GM18873 (cell line): ENCODE data around the gene FERMT2.

Experiments used
- ATAC-seq: cut with Tn5 transposase; IDR thresholded peaks from one replicate; pipeline ENCODE4 v1.9.1; 2021; ENCODE audit warnings: mild to moderate bottlenecking, moderate library complexity, moderate number of reproducible peaks; ENCODE audit not compliant: unreplicated experiment, low FRiP score

Gene FERMT2

DNA sequence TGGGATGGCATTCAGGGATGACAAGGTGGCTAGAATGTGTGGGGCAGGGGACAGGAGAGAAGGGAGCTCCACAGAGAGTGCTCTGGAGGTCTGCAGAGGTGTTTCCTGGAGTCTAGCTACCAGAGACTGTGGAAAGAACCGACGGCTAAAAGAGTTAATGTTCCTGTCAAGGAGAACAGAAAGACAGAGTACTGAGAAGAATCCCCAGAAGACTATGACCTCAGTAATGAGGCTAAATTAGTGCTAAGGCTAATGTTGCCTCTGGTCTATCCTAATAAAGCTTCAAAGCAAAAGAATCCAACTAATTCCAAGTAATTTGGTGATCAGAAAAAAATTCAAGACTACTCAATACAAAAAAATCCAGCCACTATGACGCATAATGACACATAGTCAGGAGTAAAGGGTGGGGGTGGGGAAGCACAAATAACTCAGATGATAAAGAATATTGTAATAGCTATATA, 44.7 kb downstream of the FERMT2 start:
- ATAC-seq, result no peak

DNA sequence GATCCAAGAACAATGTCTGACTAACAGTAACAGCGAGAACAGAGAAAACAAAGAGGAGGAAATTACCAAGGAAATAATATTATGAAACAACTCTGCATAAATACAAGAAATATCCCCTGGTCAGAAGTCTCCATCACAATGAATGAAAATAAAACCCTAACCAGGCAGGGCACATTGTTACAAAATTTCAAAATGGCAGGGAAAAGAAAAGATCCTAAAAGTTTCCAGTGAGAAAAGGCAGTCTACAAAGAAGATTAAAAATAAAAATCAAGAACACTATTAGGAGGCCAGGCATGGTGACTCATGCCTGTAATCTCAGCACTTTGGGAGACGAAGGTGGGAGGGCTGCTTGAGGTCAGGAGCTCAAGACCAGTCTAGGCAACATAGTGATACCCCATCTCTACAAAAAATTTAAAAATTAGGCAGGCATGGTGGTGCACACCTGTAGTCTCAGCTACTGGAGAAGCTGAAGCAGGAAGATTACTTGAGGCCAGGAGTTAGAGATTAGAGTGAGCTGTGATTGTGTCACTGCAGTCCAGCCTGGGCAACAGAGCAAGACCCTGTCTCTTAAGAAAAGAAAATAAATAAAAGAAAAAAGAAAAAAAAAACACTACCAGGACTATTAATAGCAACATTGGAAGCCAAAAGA, 47.8 kb downstream of the FERMT2 start:
- ATAC-seq, result no peak

DNA sequence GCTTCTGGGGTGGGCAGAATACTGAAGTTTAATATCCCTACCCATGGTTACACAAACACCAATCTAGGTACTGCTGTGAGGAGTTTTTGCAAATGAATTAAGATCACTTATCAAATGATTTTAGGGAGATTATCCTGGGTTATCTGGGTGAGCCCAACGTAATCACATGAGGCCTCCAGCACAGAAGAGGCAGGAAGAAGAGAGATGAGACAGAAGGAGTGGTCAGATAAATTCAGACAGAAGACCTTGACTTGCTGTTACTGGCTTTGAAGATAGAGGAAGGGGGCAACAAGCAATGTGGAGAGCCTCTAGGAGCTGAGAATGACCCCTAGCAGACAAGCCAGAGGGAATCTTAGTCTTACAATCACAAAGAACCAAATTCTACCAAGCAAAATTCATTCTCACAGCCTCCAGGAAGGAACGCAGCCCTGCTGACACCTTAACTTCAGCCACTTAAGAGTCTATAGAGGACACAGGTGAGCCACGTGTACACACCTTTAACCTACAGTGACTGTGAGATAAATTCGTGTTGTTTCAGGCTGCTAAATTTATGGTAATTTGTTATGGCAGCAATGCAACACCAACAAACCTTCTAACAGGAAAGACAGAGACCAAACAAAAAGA, 49.4 kb downstream of the FERMT2 start:
- ATAC-seq, result no peak

DNA sequence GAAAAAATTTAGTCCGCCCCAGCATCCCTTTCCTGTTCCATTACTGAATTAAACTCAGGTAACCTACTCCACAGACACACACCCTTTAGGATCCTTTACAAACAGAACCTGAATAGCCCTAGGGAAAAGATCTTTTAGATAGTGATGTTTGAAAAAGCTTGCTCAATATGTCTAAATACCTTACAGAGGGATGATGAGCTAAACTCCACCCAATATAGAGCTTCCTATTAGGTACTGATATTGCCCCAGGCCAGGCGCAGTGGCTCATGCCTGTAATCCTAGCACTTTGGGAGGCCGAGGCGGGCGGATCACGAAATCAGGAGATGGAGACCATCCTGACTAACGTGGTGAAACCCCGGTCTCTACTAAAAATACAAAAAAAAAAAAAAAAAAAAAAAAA, 50.1 kb downstream of the FERMT2 start:
- no peak for ATAC-seq

DNA sequence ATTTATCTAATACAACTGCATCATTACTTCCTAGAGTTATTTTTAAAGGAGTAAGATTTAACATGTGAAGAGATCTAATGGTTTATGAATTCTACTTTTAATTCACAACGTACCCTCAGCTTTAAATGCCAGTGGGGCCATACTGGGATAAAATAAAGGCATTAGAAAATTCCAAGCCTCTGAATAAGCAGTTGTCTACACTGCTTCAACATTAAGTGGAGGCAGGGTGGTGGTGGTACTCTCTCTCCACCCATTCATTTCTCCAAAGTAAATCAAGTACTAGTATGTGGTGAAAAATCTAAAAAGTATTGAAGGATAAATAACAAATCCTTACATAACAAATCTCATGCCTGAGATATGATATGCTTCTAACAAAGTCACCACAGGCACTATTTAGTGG, 52.4 kb downstream of the FERMT2 start:
- no peak for ATAC-seq

DNA sequence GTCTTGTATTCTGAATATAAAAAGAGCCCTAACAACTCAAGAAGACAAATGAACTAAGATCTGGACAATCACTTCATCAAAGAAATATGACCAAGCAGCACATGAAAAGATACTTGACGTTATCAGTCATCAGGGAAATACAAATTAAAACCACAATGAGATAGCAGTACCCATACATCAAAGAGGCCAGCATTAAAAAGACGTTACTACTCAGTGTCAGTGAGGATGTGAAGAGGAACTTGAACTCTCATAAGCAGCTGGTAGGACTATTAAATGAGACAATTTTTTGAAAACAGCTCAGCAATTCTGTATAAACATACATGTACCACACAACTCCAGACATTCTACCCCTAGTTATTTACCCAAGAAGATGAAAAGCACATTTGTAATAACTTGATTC, 55.9 kb downstream of the FERMT2 start:
- ATAC-seq, result no peak

DNA sequence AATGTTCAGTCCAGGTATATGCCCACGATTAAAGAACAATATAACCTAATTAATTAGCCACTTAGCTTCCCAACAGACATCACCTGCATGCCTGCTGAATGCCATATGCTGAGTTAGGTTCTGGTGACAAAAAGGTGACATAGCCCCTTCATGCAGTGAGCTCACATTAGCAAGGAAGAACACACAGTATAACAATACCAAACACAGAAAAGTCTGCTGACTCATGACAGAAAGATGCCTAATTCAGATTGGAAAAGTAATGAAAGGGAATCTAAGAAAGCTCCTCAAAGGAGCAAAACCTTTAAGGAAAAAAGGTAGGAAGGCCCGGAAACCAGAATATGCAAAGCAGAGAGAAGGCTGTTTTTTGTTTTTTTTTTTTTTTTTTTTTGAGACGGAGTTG, 59.0 kb downstream of the FERMT2 start:
- ATAC-seq, result no peak

DNA sequence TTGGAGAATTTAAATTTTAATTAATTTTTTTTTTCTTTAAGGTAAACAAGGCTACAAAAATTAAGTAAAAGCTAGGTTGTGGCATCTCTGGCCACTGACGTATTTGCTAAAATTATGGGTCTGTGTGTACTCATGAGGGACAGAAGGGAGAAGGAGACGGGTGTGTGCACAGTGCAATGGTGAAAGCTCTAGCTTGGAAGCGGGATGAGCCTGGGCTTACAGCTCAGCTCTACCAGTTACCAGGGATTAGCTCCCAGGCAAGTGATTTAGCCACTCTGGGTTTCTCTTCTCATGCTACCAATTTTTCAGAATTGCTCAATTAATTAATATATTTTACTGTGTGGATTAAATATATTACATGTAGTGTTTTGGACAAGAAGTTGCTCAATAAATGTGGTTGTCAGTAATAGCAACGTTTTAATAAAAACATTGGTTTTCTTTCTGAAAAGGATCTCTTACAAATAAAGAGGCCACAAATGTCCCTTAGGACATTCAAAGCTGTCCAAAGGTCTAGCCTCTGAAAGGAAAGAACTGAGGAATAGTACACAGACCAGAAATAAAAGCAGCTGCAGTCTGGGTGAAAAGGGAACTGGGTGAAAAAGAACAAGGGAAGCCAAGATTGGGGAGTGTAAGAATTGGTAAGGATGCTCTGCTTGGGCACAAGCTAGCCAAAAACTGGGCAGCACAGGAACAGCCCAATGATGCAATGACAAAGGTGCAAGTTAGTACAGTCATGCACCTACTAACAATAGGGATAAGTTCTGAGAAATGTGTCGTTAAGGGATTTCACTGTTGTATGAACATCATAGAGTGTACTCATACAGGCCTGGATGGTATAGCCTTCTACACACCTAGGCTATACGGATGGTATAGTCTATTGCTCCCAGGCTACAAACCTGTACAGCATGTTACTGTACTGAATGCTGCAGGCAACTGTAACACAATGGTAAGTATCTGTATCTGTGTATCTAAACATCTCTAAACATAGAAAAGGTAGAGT, 61.7 kb downstream of the FERMT2 start:
- ATAC-seq, result no peak

DNA sequence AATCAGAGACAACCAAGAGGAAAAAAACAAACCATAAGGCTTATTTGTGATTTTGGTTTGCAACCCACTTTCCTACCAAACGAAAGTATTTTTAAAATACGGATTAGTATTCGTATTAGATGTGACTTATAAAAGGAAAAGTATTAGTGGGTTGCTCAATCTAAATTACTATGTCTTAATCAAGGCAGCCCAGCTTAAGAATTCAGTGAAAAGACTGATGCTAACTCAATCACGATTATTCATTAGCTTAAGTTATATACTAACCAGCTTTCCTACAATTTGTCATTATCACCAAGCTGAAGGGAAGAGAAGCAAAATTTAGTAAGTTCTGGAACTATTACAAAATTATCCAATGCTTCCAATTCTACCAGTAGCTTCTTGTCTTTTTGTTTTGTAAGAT, 62.7 kb downstream of the FERMT2 start:
- no peak for ATAC-seq

DNA sequence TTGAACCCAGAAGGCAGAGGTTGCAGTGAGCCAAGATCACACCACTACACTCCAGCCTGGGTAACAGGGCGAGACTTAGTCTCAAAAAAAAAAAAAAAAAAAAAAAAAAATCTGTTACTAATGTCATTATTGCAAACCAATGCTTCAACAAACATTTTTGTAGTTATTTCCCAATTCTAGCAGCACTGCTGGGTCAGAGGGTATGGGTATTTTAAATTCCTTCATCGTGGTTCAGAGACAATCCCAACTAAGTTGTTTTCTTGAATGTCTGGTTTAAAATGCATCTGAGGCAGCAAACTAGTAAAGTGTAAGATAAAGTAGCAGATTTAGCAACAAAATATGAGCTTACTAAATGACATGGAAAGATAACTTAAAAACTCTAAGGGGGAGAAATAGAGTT, 65.6 kb downstream of the FERMT2 start:
- ATAC-seq, result no peak

DNA sequence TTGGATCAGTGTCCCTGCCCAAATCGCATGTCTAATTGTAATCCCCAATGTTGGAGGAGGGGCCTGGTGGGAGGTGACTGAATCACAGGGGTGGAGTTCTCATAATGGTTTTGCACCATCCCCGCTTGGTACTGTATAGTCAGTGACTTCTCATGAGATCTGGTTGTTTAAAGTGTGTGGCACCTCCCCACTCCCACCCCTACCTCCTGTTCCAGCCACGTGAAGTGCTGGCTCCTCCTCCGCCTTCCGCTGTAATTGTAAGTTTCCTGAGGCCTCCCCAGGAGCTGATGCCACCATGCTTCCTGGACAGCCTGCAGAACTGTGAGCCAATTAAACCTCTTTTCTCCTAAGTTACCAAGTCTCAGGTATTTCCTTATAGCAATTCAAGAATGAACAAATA, 67.2 kb downstream of the FERMT2 start:
- no peak for ATAC-seq

DNA sequence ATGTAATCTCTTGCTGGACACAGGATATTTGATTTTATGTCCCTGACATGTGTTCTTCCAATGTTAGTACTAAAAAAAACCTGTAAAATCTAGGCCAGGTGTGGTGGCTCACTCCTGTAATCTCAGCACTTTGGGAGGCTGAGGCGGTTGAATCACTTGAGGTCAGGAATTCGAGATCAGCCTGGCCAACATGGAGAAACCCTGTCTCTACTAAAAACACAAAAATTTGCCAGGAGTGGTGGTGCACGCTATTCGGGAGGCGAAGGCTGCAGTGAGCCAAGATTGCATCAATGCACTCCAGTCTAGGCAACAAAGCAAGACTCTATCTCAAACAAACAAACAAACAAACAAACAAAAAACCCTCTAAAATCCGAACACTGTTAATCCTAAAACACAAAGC, 68.0 kb downstream of the FERMT2 start:
- no peak for ATAC-seq

DNA sequence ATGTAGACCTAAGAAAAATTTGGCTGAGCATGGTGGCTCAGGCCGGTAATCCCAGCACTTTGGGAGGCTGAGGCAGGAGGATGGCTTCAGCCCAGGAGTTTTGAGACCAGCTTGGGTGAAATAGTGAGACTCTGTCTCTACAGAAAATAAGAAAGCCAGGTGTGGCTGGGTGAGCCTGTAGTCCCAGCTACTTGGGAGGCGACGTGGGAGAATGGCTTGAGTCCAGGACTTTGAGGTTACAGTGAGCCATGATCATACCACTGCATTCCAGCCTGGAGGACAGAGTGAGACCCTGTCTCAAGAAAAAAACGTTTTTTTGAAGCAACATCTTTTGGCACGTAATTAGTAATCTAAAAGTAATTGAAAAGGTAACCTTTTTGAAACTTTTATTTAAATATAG, 70.9 kb downstream of the FERMT2 start:
- no peak for ATAC-seq

DNA sequence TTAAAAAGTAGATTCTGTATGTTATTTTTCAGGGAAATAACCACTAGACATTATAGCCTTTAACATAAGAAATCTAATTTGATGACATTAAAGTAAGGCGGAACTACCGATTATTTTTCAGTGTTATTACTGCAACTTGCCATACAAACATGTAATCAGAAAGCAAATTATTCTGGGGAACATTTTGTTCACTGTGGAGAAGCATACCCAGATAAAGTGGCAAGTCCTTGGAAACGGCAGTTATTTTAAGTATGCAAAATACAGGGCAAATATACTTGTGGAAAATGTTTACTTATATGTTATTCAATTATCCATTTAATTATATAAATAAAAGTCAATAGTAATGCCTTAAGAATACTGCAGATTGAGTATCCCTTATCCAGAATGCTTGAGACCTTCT, 71.9 kb downstream of the FERMT2 start:
- ATAC-seq, result no peak

DNA sequence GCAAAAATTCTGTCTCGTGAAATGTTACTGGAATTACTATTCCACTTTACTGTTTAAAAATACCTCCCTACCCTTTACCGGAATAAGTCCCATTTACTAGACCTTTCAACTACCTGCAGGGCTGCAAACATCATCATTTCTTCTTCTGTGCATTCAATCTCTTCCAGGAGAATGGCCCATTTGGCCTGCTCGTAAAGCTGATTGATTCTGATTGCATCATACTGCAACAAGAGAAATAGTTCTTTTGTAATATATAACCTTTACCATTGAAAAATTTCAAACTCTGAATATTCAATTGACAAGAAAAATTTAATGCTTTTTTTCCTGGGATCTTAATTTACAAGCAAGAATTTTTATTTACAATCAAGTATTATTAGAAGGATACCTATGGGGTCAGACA, 72.4 kb downstream of the FERMT2 start:
- no peak for ATAC-seq

DNA sequence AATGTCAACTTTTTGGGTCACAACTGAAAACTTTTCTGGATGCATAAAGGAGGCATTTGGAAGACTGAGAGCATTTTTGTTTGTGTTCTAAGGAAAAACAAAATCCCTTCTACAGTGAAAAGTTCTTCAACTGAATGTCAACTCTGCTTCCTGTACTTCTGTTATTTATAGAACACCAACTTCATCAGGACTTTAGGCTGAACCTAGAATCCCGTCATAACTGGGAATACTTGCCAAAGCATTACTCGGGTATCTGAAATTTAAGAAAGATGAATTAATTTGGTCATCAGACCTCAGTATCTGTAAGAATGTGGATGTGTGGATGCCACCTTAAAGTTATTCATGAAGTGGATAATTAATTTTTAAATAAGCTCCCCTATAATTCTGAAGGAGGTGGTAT, 73.2 kb downstream of the FERMT2 start:
- no peak for ATAC-seq

DNA sequence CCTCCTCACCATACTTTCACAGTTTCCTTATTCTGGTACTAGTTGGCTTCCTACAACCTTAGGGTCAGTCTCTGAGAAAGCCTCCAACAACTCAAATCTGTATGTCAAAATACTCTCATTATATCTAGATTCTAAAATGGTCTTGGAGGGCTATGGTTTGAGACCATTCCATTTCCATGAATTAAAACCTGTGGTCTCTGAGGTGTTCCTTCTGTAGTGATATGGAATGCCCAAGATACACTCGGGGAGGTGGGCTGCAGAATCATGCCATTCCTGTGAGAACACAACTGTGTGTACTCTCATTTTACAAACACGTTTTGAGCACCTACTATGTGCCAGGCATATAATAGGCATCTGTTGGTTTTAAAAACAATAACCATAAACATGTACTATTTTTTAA, 74.0 kb downstream of the FERMT2 start:
- ATAC-seq, result no peak

DNA sequence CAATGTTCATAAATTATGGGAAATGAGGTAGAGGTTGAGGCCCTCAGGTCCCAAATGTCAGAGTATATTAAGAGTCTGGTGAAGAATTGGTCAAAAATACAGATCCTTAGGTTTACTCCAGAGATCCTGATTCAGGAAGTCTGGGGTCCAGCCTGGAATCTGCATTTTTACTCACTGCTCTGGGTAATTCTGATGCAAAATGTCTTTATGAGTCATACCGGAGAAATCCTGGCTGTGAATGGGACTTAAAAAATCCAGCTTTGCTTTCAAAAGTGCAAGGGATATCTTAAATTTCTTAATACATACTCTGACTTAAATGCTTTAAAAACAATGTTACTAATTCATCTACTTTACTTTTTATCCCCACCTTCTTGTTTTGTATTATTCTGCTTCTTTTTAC, 74.5 kb downstream of the FERMT2 start:
- ATAC-seq, result no peak

DNA sequence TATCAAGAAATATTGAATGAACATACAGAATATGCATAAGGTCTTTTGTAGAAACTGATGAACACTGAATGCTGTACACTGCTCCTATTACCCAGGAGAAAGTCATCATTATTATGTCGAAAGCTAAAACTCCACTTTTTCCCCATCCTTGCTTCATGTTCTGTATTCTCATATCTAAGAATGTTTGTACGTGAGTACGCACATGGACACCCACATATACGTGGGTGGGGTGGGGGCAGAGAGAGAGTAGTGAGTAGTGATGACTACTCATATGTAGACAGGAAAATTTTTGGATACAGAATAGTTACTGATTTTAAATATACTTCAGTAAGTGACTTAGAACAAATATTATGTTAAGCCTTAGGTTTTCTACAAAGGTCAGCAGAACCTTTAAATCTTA, 75.1 kb downstream of the FERMT2 start:
- ATAC-seq, result no peak

DNA sequence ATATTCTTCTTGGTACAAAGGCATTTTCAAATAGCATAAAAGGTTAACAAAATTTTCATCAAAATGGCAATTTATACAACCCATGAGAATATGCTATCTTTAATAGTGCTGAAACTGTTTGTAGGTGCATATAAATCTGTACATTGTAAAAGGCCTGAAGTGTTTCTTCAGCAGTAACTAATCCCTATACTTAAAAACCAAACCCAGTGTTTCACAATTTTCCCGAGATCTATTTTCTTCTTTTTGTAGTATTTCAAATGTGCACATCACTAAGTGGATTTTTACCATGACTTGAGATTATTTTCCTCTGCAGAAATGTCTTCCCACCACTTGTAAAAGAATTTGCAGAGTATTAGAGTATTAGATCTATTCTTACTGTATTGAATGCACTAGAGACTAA, 76.5 kb downstream of the FERMT2 start:
- ATAC-seq, result no peak

DNA sequence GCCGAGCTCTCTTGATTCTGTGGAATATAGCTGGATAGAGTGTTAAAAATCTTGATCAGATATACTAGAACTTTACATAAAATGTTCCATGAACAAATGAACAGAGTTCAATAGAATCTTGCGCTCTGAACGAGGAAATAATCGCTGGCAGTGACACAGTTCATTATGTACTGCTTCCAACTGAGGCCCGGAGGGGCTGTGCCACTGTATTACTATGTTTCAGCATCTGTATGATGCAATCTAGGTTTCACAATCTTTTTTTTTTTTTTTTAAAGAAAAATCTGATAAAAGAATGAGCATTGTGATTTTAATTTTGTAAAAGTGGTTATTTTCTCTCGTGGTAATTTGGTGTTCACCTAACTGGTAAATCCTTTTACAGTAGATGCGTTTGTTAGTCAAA, 77.2 kb downstream of the FERMT2 start:
- ATAC-seq, result no peak
